Measurements from ENCODE around the gene TEX22. TPM values are rescaled to one million over a fixed set of nuclear protein-coding genes. Genes with fewer than 3 reads are reported as not detected.

Gene TEX22
- polyA plus RNA-seq, 6 donors from 2014 or later: 0.21 to 0.77 (median 0.65) TPM; not detected in 3

GRCh38 chr14:105369653-105370040 is 28.7 kb upstream of the TEX22 start:
- H3K27ac Mint-ChIP-seq: no peak overlapping the region

GRCh38 chr14:105374389-105374788 is 23.9 kb upstream of the TEX22 start:
- no peak for ATAC-seq (ENCODE audit: low read depth in 2 of 2)
- Mint-ChIP-seq H3K27me3 (no peaks in the 10 kb centered on the region), H3K36me3 (no peaks in the 10 kb centered on the region), H3K4me3 (no peak overlapping the region), H3K9me3 (peaks cover 0 to 4% (median 0%) of the 10 kb centered on the region in 7 donors), H3K4me1 (peaks cover 13 to 23% (median 16%) of the 10 kb centered on the region in 3 donors), H3K27ac (no peak overlapping the region)
- DNase-seq: no peak

More at GRCh38 chr14:105369653-105370040, 28.7 kb upstream of the TEX22 start:
- no peaks in the 10 kb centered on the region for H3K27me3 Mint-ChIP-seq
- DNase-seq (no peak), ATAC-seq (ENCODE audit: low read depth in 2 of 2) (no peak)
- no peaks in the 10 kb centered on the region for H3K9me3 Mint-ChIP-seq
- no peak overlapping the region for H3K4me3 Mint-ChIP-seq
- H3K36me3 Mint-ChIP-seq: no peaks in the 10 kb centered on the region
- H3K4me1 Mint-ChIP-seq: peaks cover 4 to 11% (median 7%) of the 10 kb centered on the region in 3 donors

DNA sequence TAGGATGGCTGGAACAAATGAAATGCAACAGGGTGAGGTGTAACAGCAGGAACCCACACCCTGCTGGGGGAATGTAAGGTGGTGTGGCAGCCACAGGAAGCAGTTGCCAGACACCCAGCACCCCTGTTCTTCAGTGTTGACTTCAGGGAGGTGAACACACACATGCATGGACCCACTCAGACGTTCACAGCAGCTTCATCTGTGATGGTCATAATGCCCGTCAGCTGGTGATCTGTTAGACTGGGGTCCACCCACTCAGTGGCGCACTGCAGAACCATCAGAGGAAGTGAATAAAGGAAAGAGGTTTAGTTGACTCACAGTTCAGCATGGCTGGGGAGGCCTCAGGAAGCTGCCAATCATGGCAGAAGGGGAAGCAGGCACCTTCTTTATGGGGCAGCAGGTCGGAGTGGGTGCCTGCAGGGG is 22.7 kb upstream of the TEX22 start:
- peaks cover 13 to 22% (median 15%) of the 10 kb centered on the region in 3 donors for H3K4me1 Mint-ChIP-seq
- ATAC-seq (ENCODE audit: low read depth in 2 of 2): peak; percentile 22 to 25
- peak overlapping the region in 1 of 8 donors; percentile 37 for H3K4me3 Mint-ChIP-seq
- H3K27me3 Mint-ChIP-seq: no peaks in the 10 kb centered on the region
- H3K36me3 Mint-ChIP-seq: no peaks in the 10 kb centered on the region
- DNase-seq: no peak
- H3K9me3 Mint-ChIP-seq: peaks cover 0 to 4% (median 0%) of the 10 kb centered on the region in 7 donors
- H3K27ac Mint-ChIP-seq: no peak overlapping the region

GRCh38 chr14:105376521-105377440 is 21.6 kb upstream of the TEX22 start:
- Mint-ChIP-seq H3K9me3 (peaks cover 0 to 4% (median 0%) of the 10 kb centered on the region in 7 donors), H3K4me3 (no peak overlapping the region), H3K27ac (no peak overlapping the region), H3K4me1 (peaks cover 9 to 16% (median 10%) of the 10 kb centered on the region in 3 donors), H3K27me3 (no peaks in the 10 kb centered on the region), H3K36me3 (no peaks in the 10 kb centered on the region)
- DNase-seq: no peak
- ATAC-seq (ENCODE audit: low read depth in 2 of 2): no peak

DNA sequence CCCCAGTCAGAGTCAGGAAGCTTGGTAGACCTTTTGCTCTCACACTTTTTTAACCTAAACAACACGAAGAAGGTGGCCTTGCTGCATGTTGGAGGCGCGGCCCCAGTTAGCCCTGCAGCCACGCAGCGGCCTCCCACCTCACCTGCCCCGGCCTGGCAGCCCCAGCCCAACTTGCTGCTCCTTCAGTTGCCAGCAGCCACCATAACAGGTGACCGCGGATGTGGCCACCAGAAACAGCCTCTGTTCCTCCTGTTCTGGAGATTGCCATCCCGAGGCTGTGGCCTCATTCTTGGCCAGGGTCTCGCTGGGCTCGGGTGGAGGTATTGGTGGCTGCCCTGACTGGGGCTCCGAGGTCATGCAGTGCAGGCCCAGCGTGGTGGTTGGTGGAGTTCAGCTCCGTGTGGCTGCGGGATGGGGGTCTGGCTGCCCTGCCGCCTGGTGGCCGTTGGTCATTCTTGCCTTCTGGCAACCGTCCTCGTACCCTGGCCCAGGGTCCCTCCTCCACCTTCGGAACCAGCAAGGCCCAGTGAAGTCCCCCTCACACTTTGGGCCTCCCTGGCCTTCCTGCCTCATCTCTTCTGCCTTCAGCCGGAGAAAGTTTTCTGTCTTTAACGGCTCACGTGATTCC is 20.7 kb upstream of the TEX22 start:
- Mint-ChIP-seq H3K27me3 (no peaks in the 10 kb centered on the region), H3K9me3 (peaks cover 0 to 4% (median 0%) of the 10 kb centered on the region in 7 donors), H3K27ac (no peak overlapping the region)

DNA sequence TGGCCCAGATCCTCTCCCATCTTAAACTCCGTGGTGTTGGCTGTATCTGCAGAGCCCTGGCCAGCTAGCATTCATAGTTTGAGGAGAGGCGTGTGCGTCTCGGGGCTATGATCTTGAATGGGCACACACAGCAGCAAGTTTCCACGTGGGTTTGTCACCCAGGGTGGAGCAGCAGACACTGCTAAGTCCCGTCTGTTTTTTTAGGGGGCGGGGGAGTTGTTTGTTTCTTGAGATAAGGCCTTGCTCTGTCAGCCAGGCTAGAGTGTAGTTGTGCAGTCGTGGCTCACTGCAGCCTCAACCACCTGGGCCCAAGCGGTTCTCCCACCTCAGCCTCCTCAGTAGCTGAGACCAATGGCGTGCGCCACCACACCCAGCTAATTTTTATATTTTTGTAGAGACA is 20.1 kb upstream of the TEX22 start:
- no peaks in the 10 kb centered on the region for H3K27me3 Mint-ChIP-seq
- ATAC-seq (ENCODE audit: low read depth in 2 of 2): no peak
- H3K4me1 Mint-ChIP-seq: peaks cover 9 to 16% (median 9%) of the 10 kb centered on the region in 3 donors
- H3K36me3 Mint-ChIP-seq: no peaks in the 10 kb centered on the region
- H3K27ac Mint-ChIP-seq: no peak overlapping the region
- DNase-seq: no peak
- H3K9me3 Mint-ChIP-seq: peaks cover 0 to 4% (median 0%) of the 10 kb centered on the region in 7 donors
- no peak overlapping the region for H3K4me3 Mint-ChIP-seq

More for the DNA sequence above, 20.7 kb upstream of the TEX22 start:
- Mint-ChIP-seq H3K36me3 (no peaks in the 10 kb centered on the region), H3K4me1 (peaks cover 9 to 16% (median 10%) of the 10 kb centered on the region in 3 donors), H3K4me3 (no peak overlapping the region)
- DNase-seq (no peak), ATAC-seq (ENCODE audit: low read depth in 2 of 2) (no peak)

DNA sequence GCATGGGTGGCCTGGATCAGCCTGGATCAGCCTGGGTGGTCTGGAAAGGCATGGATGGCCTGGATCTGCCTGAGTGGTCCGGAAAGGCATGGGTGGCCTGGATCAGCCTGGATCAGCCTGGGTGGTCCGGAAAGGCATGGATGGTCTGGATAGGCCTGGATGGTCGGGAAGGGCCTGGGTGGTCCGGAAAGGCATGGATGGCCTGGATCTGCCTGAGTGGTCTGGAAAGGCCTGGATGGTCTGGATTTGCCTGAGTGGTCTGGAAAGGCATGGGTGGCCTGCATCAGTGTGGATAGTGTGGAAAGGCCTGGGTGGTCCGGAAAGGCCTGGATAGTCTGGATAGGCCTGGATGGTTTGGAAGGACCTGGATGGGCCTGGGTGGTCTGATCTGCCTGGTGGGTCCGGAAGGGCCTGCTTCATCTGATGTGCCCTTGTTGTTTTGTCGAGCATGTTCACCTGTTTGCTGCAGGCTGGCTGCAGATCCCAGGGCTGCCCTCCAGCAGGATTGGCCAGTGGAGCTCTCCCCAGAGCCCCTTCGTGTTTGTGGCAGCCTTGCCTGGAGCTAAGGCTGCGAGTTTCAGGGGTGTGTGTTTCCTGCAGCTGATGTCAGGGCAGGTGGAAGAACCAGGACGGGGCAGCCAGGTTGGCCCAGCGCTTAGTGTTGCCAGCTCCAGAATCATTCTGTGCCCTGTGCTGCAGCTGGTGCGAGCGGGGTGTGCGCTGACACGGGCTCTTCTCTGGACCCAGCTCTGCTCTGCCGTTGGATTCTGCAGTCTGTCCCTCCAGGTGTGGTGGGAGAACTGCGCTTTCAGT is 19.3 kb upstream of the TEX22 start:
- no peak overlapping the region for H3K4me3 Mint-ChIP-seq
- no peaks in the 10 kb centered on the region for H3K27me3 Mint-ChIP-seq
- H3K27ac Mint-ChIP-seq: peak overlapping the region in 1 of 6 donors; percentile 66
- DNase-seq: no peak
- peaks cover 0 to 4% (median 0%) of the 10 kb centered on the region in 7 donors for H3K9me3 Mint-ChIP-seq
- ATAC-seq (ENCODE audit: low read depth in 2 of 2): no peak
- peaks cover 8 to 16% (median 9%) of the 10 kb centered on the region in 3 donors for H3K4me1 Mint-ChIP-seq
- H3K36me3 Mint-ChIP-seq: no peaks in the 10 kb centered on the region

DNA sequence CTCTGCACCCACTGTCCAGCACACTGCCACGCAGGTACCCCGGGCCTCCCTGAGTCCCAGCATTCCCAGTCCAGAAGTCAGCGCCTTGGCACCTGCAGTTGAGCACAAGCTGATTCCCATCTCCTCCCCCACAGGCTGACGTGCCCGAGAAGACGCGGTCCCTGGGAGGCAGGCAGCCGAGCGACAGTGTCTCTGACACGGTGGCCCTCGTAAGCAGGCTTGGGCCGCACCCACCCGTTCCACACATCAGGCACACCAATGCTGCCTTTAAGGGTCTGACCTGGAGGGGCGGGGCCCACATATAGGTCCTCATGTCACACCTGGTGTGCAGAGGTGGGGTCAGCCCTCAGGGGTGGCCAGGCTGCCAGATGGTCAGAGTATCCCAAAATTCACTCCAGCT is 18.4 kb upstream of the TEX22 start:
- peak overlapping the region in 1 of 8 donors; percentile 5 for H3K4me3 Mint-ChIP-seq
- no peaks in the 10 kb centered on the region for H3K27me3 Mint-ChIP-seq
- H3K4me1 Mint-ChIP-seq: peaks cover 8 to 16% (median 9%) of the 10 kb centered on the region in 3 donors
- H3K27ac Mint-ChIP-seq: no peak overlapping the region
- ATAC-seq (ENCODE audit: low read depth in 2 of 2) (no peak), DNase-seq (no peak)
- no peaks in the 10 kb centered on the region for H3K36me3 Mint-ChIP-seq
- peaks cover 0 to 4% (median 0%) of the 10 kb centered on the region in 7 donors for H3K9me3 Mint-ChIP-seq

DNA sequence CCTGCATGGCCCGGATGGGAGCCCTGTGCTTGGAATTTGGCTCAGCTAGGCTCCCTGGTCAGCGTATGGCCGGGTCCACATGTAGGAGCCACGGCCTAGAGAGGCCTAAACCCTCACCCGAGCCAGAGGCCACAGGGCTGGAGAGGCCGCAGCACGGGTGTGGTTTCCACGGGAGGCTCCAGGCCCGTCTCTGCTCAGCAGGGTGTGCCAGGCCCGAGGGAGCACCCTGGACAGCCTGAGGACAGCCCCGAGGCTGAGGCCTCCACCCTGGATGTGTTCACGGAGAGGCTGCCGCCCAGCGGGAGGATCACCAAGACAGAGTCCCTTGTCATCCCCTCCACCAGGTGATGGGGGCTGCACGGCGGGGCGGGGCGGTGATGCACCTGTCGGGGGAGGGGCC is 17.6 kb upstream of the TEX22 start:
- no peak overlapping the region for H3K27ac Mint-ChIP-seq
- H3K4me3 Mint-ChIP-seq: no peak overlapping the region
- no peaks in the 10 kb centered on the region for H3K27me3 Mint-ChIP-seq
- no peaks in the 10 kb centered on the region for H3K36me3 Mint-ChIP-seq
- ATAC-seq (ENCODE audit: low read depth in 2 of 2) (no peak), DNase-seq (no peak)
- peaks cover 0 to under 1% (median 0%) of the 10 kb centered on the region in 7 donors for H3K9me3 Mint-ChIP-seq
- H3K4me1 Mint-ChIP-seq: peaks cover 4 to 12% (median 5%) of the 10 kb centered on the region in 3 donors

DNA sequence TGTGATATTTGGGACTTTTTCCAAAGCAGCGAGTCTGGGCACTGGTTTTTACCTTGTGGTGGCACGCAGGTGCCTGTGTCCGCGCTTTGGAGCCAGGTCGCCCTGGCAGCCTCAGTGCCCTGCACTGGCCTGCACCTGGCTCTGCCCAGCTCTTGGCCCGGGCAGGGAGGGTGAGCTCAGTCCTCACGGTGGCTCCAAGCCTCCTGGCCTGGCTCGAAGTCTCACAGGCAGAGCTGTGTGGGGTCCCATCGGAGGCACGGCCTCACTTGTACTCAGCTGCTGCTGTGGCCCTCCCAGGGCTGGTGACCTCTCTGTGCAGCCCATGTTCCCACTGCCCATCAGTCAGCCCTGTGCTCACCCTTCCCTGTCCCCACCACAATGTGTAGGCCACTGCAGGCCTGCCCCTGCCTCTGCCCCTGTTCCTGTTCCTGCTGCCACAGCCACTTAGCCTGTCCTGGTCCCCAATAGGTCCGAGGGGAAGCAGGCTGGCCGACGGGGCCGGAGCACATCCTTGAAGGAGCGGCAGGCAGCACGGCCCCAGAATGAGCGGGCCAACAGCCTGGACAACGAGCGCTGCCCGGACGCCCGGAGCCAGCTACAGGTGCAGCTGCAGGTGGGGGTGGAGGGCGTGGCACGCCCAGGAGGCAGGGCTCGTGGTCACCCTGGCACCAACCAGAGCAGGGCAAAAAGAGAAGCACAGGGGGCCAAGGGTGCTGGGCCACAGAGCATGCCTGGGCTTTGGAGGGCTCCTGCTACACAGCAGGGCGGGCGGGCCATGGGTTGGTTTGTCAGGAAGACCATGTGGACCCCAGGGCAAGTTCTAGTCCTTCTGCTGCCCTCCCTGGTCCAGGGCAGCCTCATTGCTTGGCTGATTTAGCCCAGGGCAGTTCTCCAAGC is 16.6 kb upstream of the TEX22 start:
- Mint-ChIP-seq H3K27me3 (no peaks in the 10 kb centered on the region), H3K9me3 (no peaks in the 10 kb centered on the region), H3K4me3 (no peak overlapping the region), H3K36me3 (no peaks in the 10 kb centered on the region), H3K4me1 (peaks cover 0 to 6% (median 0%) of the 10 kb centered on the region in 3 donors), H3K27ac (no peak overlapping the region)
- no peak for DNase-seq
- no peak for ATAC-seq (ENCODE audit: low read depth in 2 of 2)

GRCh38 chr14:105382343-105383082 is 15.8 kb upstream of the TEX22 start:
- Mint-ChIP-seq H3K4me3 (no peak overlapping the region), H3K36me3 (no peaks in the 10 kb centered on the region), H3K27me3 (no peaks in the 10 kb centered on the region), H3K9me3 (no peaks in the 10 kb centered on the region), H3K4me1 (peaks cover 0 to 6% (median 0%) of the 10 kb centered on the region in 3 donors), H3K27ac (no peak overlapping the region)
- DNase-seq (no peak), ATAC-seq (ENCODE audit: low read depth in 2 of 2) (no peak)
